ENCODE measurements around the gene PDE1C. TPM values are rescaled to one million over a fixed set of nuclear protein-coding genes. Genes with fewer than 3 reads are reported as not detected.

The PDE1C gene
- total RNA-seq, 1 donor from 2014 or later = 2.3 TPM

DNA sequence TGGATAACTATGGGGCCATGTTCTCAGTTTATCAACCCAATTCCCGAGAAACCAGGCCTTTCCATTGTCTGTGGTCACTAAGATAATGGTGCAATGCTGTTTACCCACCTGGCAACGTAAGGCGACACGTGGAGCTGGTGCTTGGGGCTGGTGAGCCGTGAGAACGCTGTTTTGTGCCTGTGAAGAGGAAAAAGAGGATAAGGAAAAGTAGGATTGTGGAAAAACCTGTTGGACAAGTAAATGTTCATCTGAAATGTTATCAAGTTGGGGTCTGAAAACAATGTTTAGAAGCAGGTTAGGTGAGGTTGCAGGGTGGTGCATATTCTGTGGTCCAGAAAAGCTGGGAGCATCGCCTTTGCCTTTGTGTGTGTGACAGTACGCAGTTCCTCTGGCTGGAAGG lies 294.7 kb downstream of the PDE1C start:
- DNase-seq (ENCODE audit: low read depth) = no peak

DNA sequence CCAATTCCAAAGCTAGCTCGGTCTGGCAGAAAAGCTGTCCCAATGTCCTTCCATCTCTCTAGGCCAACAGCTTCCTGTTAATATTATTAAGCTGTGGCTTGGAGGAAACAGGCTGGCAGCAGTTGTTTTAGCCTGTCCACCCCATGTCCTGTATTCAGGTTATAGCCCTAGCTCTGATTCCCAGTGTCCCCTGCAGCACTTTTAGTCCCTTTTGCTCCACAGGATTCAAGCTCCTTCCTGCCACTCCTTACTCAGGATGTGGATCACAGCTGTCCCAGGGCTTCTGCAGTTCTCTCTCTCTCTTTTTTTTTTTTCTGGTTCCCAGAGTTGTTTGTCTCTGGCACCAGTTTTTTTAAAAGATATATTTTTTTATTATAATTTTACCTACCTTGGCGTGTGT lies 298.0 kb downstream of the PDE1C start:
- DNase-seq (ENCODE audit: low read depth) = no peak

GRCh38 chr7:31767686-31768358 lies 302.4 kb downstream of the PDE1C start:
- DNase-seq (ENCODE audit: low read depth) = no peak

DNA sequence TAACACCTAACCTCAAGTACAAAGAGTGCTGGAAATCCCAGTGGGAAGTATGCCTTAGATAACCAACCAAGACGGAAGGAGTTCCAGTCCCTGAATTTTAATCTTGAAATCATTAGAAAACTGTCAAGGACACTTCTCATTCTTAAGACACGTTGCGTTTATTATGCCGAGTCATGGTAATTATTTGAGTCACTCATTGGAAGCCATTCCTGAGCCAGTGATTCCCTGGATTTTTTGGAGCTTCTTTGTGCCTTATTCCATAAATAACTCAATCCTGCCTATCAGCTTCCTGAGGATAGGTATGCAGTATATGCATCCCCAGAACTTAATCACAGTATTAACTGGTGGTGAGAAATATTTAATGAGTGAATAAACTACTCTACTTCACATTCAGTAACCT lies 305.7 kb downstream of the PDE1C start:
- DNase-seq (ENCODE audit: low read depth) = no peak

DNA sequence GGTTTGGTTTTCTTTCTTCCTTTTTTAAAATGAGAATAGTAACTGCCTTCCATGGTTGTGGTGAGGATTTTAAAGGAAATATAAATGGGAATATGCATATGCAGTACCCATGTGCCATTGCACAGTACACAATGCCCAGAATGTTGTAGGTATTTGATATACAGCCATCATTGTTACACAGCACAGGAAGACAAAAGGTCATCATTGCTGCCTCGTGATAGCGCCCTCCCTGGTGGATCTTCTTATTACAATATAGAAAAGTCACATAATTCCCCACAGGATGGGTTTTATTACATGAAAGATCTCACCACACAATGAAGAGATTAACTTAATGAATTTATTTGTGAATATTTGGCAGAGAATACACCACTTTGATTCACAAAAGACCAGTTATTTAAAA lies 306.7 kb downstream of the PDE1C start:
- no peak for DNase-seq (ENCODE audit: low read depth)

GRCh38 chr7:31761646-31762045 lies 308.6 kb downstream of the PDE1C start:
- DNase-seq (ENCODE audit: low read depth) = no peak

DNA sequence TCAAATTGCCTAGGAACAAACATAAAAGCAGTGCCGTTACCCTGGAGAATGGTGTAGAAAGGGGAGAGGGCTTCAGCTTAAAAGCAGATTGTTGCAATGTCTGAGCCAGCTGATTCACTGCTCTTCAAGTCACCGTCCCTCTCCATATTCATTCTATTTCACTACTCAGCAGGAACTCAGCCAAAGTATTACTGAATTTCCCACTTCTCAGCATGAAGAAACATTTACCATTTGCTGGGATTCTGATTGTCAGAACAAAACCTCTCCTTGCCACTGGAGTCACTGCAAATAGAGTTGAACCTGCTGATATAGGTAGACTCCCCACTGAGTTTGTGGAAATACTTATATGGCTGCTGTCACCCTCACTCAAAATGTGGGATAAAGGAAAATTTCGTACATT lies 311.5 kb downstream of the PDE1C start:
- no peak for DNase-seq (ENCODE audit: low read depth)

DNA sequence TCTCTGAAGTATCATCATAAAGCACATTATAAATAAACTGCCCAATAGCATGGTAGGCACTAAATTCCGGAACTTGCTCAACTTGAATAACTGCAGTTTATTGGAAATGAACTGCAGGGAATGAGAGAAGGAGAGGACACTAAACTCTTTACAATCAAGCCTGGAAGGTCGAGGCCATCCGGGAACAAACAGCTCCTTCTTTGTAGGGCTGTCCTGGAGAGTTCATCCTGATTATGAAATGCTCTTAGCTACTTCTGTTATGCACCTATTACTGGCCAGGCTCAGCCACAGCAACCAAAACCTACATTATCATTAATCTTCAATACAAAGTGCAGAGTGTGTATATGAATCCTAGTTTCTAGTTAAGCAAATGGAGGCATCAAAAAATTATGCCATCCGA lies 318.5 kb downstream of the PDE1C start:
- no peak for DNase-seq (ENCODE audit: low read depth)

GRCh38 chr7:31748084-31748483 lies 322.1 kb downstream of the PDE1C start:
- DNase-seq (ENCODE audit: low read depth) = no peak

GRCh38 chr7:31747553-31747952 lies 322.7 kb downstream of the PDE1C start:
- DNase-seq (ENCODE audit: low read depth) = peak; percentile 11

DNA sequence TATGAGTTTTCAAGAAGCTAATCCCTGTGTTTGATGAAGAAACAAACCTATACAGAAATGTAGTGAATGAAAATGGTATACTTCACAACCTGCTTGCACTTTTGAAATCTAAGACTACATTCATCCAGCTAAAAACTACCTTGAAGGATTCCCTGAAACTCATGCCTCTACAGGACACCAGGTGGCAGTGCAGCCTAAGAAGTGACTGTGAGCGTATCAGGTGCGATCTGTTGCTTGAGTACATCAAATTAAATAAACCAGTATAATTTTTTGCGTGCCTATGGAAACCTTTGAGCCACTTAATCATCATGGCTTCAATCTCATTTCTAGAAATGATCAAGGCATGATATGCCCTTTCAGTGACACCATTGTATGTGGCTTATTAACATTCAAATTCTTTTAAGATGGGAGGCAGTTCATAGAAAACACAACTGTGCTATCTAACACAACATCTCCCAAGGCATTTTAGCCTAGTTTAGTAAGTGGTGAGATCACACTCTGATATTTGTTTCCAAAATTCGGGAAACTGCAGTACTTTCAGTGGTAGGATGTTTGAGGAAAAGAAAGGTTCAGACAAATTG lies 325.8 kb downstream of the PDE1C start:
- DNase-seq (ENCODE audit: low read depth) = peak; percentile 68

DNA sequence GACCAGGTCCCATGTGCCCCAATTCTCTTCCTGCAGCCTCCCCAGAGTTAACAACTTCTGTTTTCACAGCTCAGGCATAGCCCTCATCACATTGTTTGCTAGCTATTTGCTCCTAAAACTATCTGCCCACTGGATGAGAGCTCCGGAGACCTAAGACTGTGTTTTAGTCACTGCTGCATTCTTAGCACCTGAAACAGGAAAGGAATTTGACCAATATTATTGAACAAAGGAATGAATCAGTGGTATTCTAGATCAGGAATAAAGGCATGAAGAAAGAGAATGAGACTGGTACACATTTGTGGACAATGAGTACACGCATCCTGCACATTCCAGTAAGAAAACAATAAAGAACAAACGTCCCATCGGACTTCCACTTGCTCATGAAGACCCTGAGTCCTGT lies 328.4 kb downstream of the PDE1C start:
- DNase-seq (ENCODE audit: low read depth) = peak; percentile 32

- peak; percentile 48 for DNase-seq (ENCODE audit: low read depth)
These were observed 333.9 kb downstream of the PDE1C start for GRCh38 chr7:31735991-31736982.

DNA sequence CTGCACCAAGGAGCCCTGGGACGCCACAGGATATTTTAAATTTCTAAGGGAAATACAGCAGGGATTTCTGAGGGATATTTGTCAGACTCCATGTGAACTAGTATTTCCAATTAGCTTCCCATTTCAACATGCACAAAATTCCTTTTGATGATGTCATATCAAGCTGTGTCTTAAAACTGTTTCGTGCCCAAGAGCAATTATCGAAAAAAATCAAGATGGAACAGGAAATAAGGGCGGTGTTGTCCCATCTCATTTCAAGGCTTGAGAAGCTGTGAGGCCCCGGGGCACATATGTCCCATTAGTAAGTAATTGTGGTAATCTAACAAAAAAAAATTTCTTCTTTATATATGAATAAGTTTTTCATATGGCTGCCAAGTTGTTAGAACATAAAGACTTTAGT lies 335.8 kb downstream of the PDE1C start:
- no peak for DNase-seq (ENCODE audit: low read depth)

- DNase-seq (ENCODE audit: low read depth) = peak; percentile 1
These were observed 340.9 kb downstream of the PDE1C start for GRCh38 chr7:31729195-31729804.

- DNase-seq (ENCODE audit: low read depth) = no peak
These were observed 345.5 kb downstream of the PDE1C start for GRCh38 chr7:31724696-31725095.

DNA sequence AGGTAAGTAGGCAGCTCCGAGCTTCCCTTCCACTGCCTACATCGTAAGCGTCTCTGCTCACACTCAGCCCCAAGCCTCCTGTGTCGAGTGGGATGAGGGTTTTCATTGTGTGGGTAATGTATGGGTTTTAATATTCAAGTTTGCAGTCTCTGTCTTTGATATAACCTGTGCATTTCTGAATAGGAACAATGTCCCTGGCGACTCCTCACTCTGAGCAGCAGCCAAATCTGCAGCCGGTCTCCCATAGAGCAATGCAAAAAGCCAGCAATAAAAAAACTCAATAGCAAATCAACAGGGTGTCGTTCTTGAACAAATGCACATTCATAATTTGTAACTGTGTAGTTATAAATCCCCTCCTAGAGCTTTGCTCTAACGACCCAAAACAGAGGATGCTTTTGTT lies 349.8 kb downstream of the PDE1C start:
- DNase-seq (ENCODE audit: low read depth) = no peak

- no peak for DNase-seq (ENCODE audit: low read depth)
These were observed 353.9 kb downstream of the PDE1C start for GRCh38 chr7:31716355-31716754.

- no peak for DNase-seq (ENCODE audit: low read depth)
These were observed 360.0 kb downstream of the PDE1C start for GRCh38 chr7:31710171-31710570.

DNA sequence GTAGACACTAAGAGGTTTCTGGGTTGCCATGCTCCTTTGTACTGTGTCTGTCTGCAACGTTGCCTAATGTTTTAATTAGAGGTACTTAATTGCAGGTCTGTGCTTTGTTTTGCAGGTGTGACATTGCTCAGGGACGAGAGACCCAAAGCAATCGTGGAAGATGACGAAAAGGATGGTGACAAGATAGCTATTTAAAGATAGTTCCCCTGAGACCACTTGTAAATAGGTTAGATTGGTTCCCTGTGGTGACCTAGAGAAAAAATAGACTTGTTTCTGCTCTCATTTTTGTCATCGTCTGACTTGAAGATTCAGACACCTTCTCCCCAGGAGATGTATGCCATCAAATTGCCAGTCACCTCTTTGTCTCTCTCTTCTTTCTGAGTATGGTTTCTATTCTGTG lies 363.1 kb downstream of the PDE1C start:
- DNase-seq (ENCODE audit: low read depth) = no peak

- DNase-seq (ENCODE audit: low read depth) = no peak
These were observed 364.8 kb downstream of the PDE1C start for GRCh38 chr7:31705377-31705776.

DNA sequence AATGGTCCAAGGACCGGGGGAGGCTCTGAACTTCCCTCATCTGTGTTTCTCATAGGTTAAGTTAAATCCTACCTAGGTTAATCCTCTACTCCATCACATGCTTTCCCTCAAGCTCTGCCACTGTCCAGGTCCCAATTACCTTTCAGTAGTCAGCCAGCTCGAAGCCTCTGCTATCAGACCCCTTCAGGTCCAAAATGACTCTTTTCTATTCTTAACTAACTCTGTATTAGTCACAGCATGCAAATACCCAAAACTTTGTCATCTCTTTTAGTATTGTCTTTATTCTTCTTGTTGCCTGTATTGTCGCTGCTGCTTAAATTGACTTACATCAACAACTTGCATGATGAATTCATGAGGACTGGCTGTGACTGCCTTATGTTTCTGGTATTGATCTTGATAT lies 367.9 kb downstream of the PDE1C start:
- DNase-seq (ENCODE audit: low read depth) = no peak

All from renal cortical epithelial cell (primary cell).